Suprapubic skin (tissue), 4 donors: Measurements from ENCODE around the gene COPS9.

ENCODE experiments used
- CTCF ChIP-seq, 2 donors: fragments of 200-600 bp in 1 of 2; fragments of 450-650 bp in 1 of 2; sonication (generic) in 1 of 2; IDR thresholded peaks; one replicate each; pipeline ENCODE4 v1.5.1; 2016 to 2019; ENCODE audit warnings: antibody characterized with exemption in 2 of 2, mild to moderate bottlenecking in 1 of 2, moderate library complexity in 1 of 2
- EP300 ChIP-seq: sonication (generic); formaldehyde crosslinking; IDR thresholded peaks from one replicate; pipeline ENCODE4 v1.6.1; 2017; ENCODE audit warnings: antibody characterized with exemption
- POLR2AphosphoS5 ChIP-seq, 3 donors: sonication (generic); formaldehyde crosslinking; IDR thresholded peaks; one replicate each; pipeline ENCODE4 v1.6.1; 2017; ENCODE audit warnings: antibody characterized with exemption in 3 of 3

GRCh38 chr2:240125742-240126141 lies 10.4 kb downstream of the COPS9 start:
- no peak for TF ChIP-seq POLR2AphosphoS5 (IDR thresholded peaks at IDR 0.05)
- TF ChIP-seq CTCF (IDR thresholded peaks at IDR 0.05) = no peak
- no peak for TF ChIP-seq EP300
